ENCODE results near the gene ERCC1.
A peak's percentile ranks its signal among the peaks of the same experiment; 100 is the strongest.

The ERCC1 gene

GRCh38 chr19:45370410-45371204 lies 53.1 kb downstream of the ERCC1 start, which contains the start of gene ERCC2:
Gene ERCC2 (minus strand): TSS chr19:45370573. CDS start chr19:45370540, 33 bp downstream.
- peak within 1 kb of the TSS; percentile 81 for H3K4me3 ChIP-seq (ENCODE audit: low read depth, low read length)

DNA sequence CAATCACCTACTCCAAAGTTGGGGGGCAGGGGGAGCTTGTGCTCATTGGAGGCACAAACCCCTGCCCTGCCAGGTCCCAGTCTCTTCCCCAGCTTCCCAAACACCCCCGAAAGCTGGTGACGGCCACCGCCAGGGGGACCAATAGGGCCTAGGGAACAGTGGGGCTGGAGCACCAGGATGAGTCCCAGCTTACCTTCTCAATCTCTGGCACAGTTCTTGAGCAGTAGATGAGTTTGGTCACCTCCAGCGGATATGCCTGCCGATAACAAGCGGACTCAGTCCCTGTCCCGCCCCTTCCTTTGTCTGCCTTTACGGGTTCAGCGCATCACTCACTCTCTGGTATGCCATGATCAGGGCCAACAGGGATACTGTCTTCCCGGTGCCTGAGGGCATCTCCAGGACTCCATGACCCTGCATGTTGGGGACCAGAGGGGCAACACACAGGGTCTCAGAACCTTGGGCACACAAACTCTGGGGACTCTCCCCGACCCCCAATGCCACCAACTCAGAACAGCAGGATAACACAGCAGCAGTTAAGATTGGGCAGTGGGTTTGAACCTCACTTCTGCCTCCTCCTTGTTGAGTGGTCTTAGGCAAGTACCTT lies 54.9 kb downstream of the ERCC1 start:
- TF ChIP-seq, protein P1, sequence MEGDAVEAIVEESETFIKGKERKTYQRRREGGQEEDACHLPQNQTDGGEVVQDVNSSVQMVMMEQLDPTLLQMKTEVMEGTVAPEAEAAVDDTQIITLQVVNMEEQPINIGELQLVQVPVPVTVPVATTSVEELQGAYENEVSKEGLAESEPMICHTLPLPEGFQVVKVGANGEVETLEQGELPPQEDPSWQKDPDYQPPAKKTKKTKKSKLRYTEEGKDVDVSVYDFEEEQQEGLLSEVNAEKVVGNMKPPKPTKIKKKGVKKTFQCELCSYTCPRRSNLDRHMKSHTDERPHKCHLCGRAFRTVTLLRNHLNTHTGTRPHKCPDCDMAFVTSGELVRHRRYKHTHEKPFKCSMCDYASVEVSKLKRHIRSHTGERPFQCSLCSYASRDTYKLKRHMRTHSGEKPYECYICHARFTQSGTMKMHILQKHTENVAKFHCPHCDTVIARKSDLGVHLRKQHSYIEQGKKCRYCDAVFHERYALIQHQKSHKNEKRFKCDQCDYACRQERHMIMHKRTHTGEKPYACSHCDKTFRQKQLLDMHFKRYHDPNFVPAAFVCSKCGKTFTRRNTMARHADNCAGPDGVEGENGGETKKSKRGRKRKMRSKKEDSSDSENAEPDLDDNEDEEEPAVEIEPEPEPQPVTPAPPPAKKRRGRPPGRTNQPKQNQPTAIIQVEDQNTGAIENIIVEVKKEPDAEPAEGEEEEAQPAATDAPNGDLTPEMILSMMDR (IDR thresholded peaks at IDR 0.05; ENCODE audit: low read depth, low read length) = no peak
- no peak overlapping the region; the same call in 1 of the 2 replicates for H3K4me3 ChIP-seq (ENCODE audit: low read depth, low read length)

More at GRCh38 chr19:45370410-45371204, 53.1 kb downstream of the ERCC1 start, which contains the start of gene ERCC2:
- TF ChIP-seq, protein P1 (IDR thresholded peaks at IDR 0.05; ENCODE audit: low read depth, low read length) = no peak

GRCh38 chr19:45368127-45368526 lies 55.6 kb downstream of the ERCC1 start:
- H3K4me3 ChIP-seq (ENCODE audit: low read depth, low read length) = no peak overlapping the region
- TF ChIP-seq, protein P1 (IDR thresholded peaks at IDR 0.05; ENCODE audit: low read depth, low read length) = no peak

DNA sequence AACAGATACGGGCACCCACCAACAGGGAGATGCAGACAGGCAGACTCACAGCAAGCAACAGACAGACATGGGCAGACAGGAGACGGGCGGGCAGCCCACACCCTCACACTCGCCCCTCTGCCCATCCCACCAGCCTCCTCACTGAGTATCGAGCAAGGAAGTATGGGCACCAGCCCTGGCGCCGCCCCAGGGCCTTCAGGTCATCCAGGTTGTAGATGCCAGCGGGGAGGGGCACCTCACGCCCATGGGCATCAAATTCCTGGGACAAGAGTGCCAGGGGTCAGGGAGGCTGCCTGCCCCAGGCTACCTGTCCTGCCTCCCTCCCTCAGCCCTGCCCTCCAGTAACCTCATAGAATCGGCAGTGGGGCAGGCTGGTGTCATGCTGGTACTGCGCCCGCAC lies 59.0 kb downstream of the ERCC1 start:
- TF ChIP-seq, protein P1 (IDR thresholded peaks at IDR 0.05; ENCODE audit: low read depth, low read length) = no peak
- H3K4me3 ChIP-seq (ENCODE audit: low read depth, low read length) = no peak overlapping the region

- no peak overlapping the region for H3K4me3 ChIP-seq (ENCODE audit: low read depth, low read length)
- TF ChIP-seq, protein P1 (IDR thresholded peaks at IDR 0.05; ENCODE audit: low read depth, low read length) = no peak
Observed at GRCh38 chr19:45363861-45364459, 59.8 kb downstream of the ERCC1 start.

- TF ChIP-seq, protein P1 (IDR thresholded peaks at IDR 0.05; ENCODE audit: low read depth, low read length) = no peak
- H3K4me3 ChIP-seq (ENCODE audit: low read depth, low read length) = no peak overlapping the region
Observed at GRCh38 chr19:45362291-45362690, 61.4 kb downstream of the ERCC1 start.

GRCh38 chr19:45361608-45362007 lies 62.1 kb downstream of the ERCC1 start:
- H3K4me3 ChIP-seq (ENCODE audit: low read depth, low read length) = no peak overlapping the region
- TF ChIP-seq, protein P1 (IDR thresholded peaks at IDR 0.05; ENCODE audit: low read depth, low read length) = no peak

Measured in WI38 (cell line).